HTR-8/SVneo (cell line): Measurements from ENCODE around the gene PTPN12.
"Not testable (repeated sequence)": the region's sequence is repeated elsewhere in the genome, so short reads cannot be mapped to it uniquely, and the experiment has no call there.

Experiments used
- DNase-seq: peaks from one replicate; pipeline ENCODE4 v3.0.0; 2011; ENCODE audit warnings: low spot score, mixed read lengths; ENCODE audit not compliant: insufficient read length
- FAIRE-seq: peaks from 2 replicates; lab custom pipeline; 2011; peaks lifted over from hg19 to GRCh38; lab: Jason Lieb, UNC

The PTPN12 gene

GRCh38 chr7:77537136-77537777 is at the start of gene PTPN12:
Gene PTPN12, plus strand, starts transcription at chr7:77537295. Its CDS starts 252 bp downstream, at chr7:77537547.
- FAIRE-seq (no peak), DNase-seq (peak; percentile 6)

- DNase-seq (no peak), FAIRE-seq (no peak)
Measured at GRCh38 chr7:77488986-77489385, 48.1 kb upstream of the PTPN12 start.

- DNase-seq (no peak), FAIRE-seq (no peak)
Measured at GRCh38 chr7:77497079-77497478, 40.0 kb upstream of the PTPN12 start.

GRCh38 chr7:77498659-77499379 is 38.3 kb upstream of the PTPN12 start:
- DNase-seq: no peak
- no peak for FAIRE-seq

- no peak for DNase-seq
- FAIRE-seq: no peak
Measured at GRCh38 chr7:77501192-77501515, 35.9 kb upstream of the PTPN12 start.

GRCh38 chr7:77504951-77505350 is 32.1 kb upstream of the PTPN12 start:
- DNase-seq (no peak), FAIRE-seq (no peak)

GRCh38 chr7:77506899-77507298 is 30.2 kb upstream of the PTPN12 start:
- FAIRE-seq (no peak), DNase-seq (no peak)

- not testable (repeated sequence) for DNase-seq, FAIRE-seq
Measured at GRCh38 chr7:77513002-77513670, 24.0 kb upstream of the PTPN12 start.

- FAIRE-seq: no peak
Measured at GRCh38 chr7:77516085-77516484, 21.0 kb upstream of the PTPN12 start.

GRCh38 chr7:77520261-77520660 is 16.8 kb upstream of the PTPN12 start:
- no peak for FAIRE-seq
- DNase-seq: no peak

More at GRCh38 chr7:77516085-77516484, 21.0 kb upstream of the PTPN12 start:
- no peak for DNase-seq

- not testable (repeated sequence) for FAIRE-seq, DNase-seq
Measured at GRCh38 chr7:77521537-77521936, 15.6 kb upstream of the PTPN12 start.

- FAIRE-seq: no peak
- no peak for DNase-seq
Measured at GRCh38 chr7:77524731-77525130, 12.4 kb upstream of the PTPN12 start.

- no peak for DNase-seq
Measured at GRCh38 chr7:77525231-77525630, 11.9 kb upstream of the PTPN12 start.

GRCh38 chr7:77528368-77528767 is 8.7 kb upstream of the PTPN12 start:
- FAIRE-seq (no peak), DNase-seq (no peak)

More at GRCh38 chr7:77525231-77525630, 11.9 kb upstream of the PTPN12 start:
- FAIRE-seq: no peak

GRCh38 chr7:77529279-77529678 is 7.8 kb upstream of the PTPN12 start:
- DNase-seq: no peak
- FAIRE-seq: no peak

- no peak for FAIRE-seq
- DNase-seq: no peak
Measured at GRCh38 chr7:77531038-77531437, 6.1 kb upstream of the PTPN12 start.

- no peak for FAIRE-seq
- DNase-seq: no peak
Measured at GRCh38 chr7:77532247-77532646, 4.8 kb upstream of the PTPN12 start.

- not testable (repeated sequence) for DNase-seq, FAIRE-seq
Measured at GRCh38 chr7:77532732-77533131, 4.4 kb upstream of the PTPN12 start.

GRCh38 chr7:77534046-77534445 is 3.0 kb upstream of the PTPN12 start:
- FAIRE-seq: not testable (repeated sequence)

GRCh38 chr7:77536017-77536412 is 1.1 kb upstream of the PTPN12 start:
- FAIRE-seq: no peak
- DNase-seq: no peak

More at GRCh38 chr7:77534046-77534445, 3.0 kb upstream of the PTPN12 start:
- DNase-seq: not testable (repeated sequence)
